ENCODE measurements around the gene ONECUT3. TPM values are rescaled to one million over a fixed set of nuclear protein-coding genes. Genes with fewer than 3 reads are reported as not detected.

Gene ONECUT3
- total RNA-seq, 1 experiment from 2014 or later = 0.04 TPM

GRCh38 chr19:1713170-1713569 lies 40.1 kb upstream of the ONECUT3 start:
- H3K36me3 Mint-ChIP-seq = no peaks in the 10 kb centered on the region
- H3K27me3 Mint-ChIP-seq (ENCODE audit: low read depth) = peaks cover 33% of the 10 kb centered on the region
- no peak for ATAC-seq
- H3K4me3 Mint-ChIP-seq = no peak overlapping the region
- H3K4me1 Mint-ChIP-seq = no peaks in the 10 kb centered on the region
- H3K9me3 Mint-ChIP-seq = peaks cover 5% of the 10 kb centered on the region; the same call in 1 of the 2 replicates
- CTCF ChIA-PET = no interaction called here
- POLR2A ChIA-PET = no interaction called here
- H3K27ac Mint-ChIP-seq = no peak overlapping the region
- DNase-seq (ENCODE audit: low spot score) = no peak
- TF ChIP-seq ZNF121 (CRISPR knock-in tag; IDR thresholded peaks at IDR 0.05) = peak; percentile 48; the same call in 1 of the 2 replicates
- no peak for TF ChIP-seq ESRRA (CRISPR knock-in tag; IDR thresholded peaks at IDR 0.05; ENCODE audit: borderline replicate concordance)

GRCh38 chr19:1715540-1715939 lies 37.8 kb upstream of the ONECUT3 start:
- H3K27me3 Mint-ChIP-seq (ENCODE audit: low read depth) = peaks cover 41% of the 10 kb centered on the region
- ChIA-PET CTCF (interaction anchor here (0.8 to 1.6 kb wide), 4 partner anchors 24 to 65 kb away, joined by 3 to 11 read pairs (median 6); no protein-coding TSS in a partner anchor), POLR2A (interaction anchor here (0.7 kb wide), 1 partner anchor 65 kb away, joined by 3 read pairs; no protein-coding TSS in a partner anchor)
- peaks cover 5% of the 10 kb centered on the region for H3K4me1 Mint-ChIP-seq
- TF ChIP-seq ZNF512 (CRISPR knock-in tag; IDR thresholded peaks at IDR 0.05; ENCODE audit: borderline replicate concordance) (no peak), USF1 (CRISPR knock-in tag; IDR thresholded peaks at IDR 0.05) (no peak), FOXK1 (CRISPR knock-in tag; IDR thresholded peaks at IDR 0.05) (no peak), NFE2L1 (CRISPR knock-in tag; IDR thresholded peaks at IDR 0.05) (no peak), SP1 (CRISPR knock-in tag; conservative IDR thresholded peaks at IDR 0.05) (no peak), GTF2I (CRISPR knock-in tag; conservative IDR thresholded peaks at IDR 0.05) (no peak), CREM (CRISPR knock-in tag; IDR thresholded peaks at IDR 0.05) (no peak)
- no peak for DNase-seq (ENCODE audit: low spot score)
- H3K9me3 Mint-ChIP-seq = peaks cover 5% of the 10 kb centered on the region; the same call in 1 of the 2 replicates
- H3K27ac Mint-ChIP-seq = no peak overlapping the region
- H3K36me3 Mint-ChIP-seq = no peaks in the 10 kb centered on the region
- ATAC-seq = no peak
- H3K4me3 Mint-ChIP-seq = no peak overlapping the region

- CTCF ChIA-PET = interaction anchor here (0.9 to 1.5 kb wide), 3 partner anchors 42 to 109 kb away, joined by 5 to 7 read pairs (median 6); no protein-coding TSS in a partner anchor
- TF ChIP-seq ZBTB21 (CRISPR knock-in tag; IDR thresholded peaks at IDR 0.05; ENCODE audit: borderline replicate concordance) = no peak
- Mint-ChIP-seq H3K4me1 (peaks cover 5% of the 10 kb centered on the region), H3K27me3 (ENCODE audit: low read depth) (peaks cover 50% of the 10 kb centered on the region), H3K36me3 (no peaks in the 10 kb centered on the region), H3K9me3 (peaks cover 5% of the 10 kb centered on the region; the same call in 1 of the 2 replicates), H3K4me3 (0 out of 2 replicates have a peak overlapping the region, but pooled peaks have one; percentile 20), H3K27ac (no peak overlapping the region)
- ATAC-seq (no peak), DNase-seq (ENCODE audit: low spot score) (no peak)
- POLR2A ChIA-PET = no interaction called here
Observed at GRCh38 chr19:1717200-1717969, 35.9 kb upstream of the ONECUT3 start.

- DNase-seq (ENCODE audit: low spot score) (no peak), ATAC-seq (no peak)
- Mint-ChIP-seq H3K9me3 (peaks cover 5% of the 10 kb centered on the region; the same call in 1 of the 2 replicates), H3K4me3 (peak overlapping the region; percentile 43; the same call in 1 of the 2 replicates), H3K36me3 (no peaks in the 10 kb centered on the region), H3K27ac (no peak overlapping the region), H3K27me3 (ENCODE audit: low read depth) (peaks cover 54% of the 10 kb centered on the region), H3K4me1 (peaks cover 5% of the 10 kb centered on the region)
- CTCF ChIA-PET = interaction anchor here (0.9 to 1.5 kb wide), 3 partner anchors 43 to 108 kb away, joined by 5 to 7 read pairs (median 6); no protein-coding TSS in a partner anchor
- POLR2A ChIA-PET = no interaction called here
- no peak for TF ChIP-seq ATF6 (CRISPR knock-in tag; IDR thresholded peaks at IDR 0.05)
- no peak for TF ChIP-seq ELF4 (CRISPR knock-in tag; IDR thresholded peaks at IDR 0.05; ENCODE audit: low read depth)
- no peak for TF ChIP-seq GRHL2 (CRISPR knock-in tag; IDR thresholded peaks at IDR 0.05; ENCODE audit: insufficient replicate concordance, severe bottlenecking)
- no peak for TF ChIP-seq TEAD1 (CRISPR knock-in tag; IDR thresholded peaks at IDR 0.05)
- no peak for TF ChIP-seq ZSCAN18 (CRISPR knock-in tag; IDR thresholded peaks at IDR 0.05)
- TF ChIP-seq KAT7 (CRISPR knock-in tag; IDR thresholded peaks at IDR 0.05; ENCODE audit: borderline replicate concordance) = no peak
- TF ChIP-seq OVOL2 (CRISPR knock-in tag; IDR thresholded peaks at IDR 0.05; ENCODE audit: borderline replicate concordance) = no peak
- TF ChIP-seq ZNF396 (CRISPR knock-in tag; IDR thresholded peaks at IDR 0.05; ENCODE audit: borderline replicate concordance) = no peak
- no peak for TF ChIP-seq ZNF416 (CRISPR knock-in tag; IDR thresholded peaks at IDR 0.05)
- no peak for TF ChIP-seq MAX (CRISPR knock-in tag; IDR thresholded peaks at IDR 0.05)
- no peak for TF ChIP-seq ZNF671 (CRISPR knock-in tag; IDR thresholded peaks at IDR 0.05)
- TF ChIP-seq ATF3 (CRISPR knock-in tag; conservative IDR thresholded peaks at IDR 0.05) = no peak
- TF ChIP-seq TCF7 (CRISPR knock-in tag; IDR thresholded peaks at IDR 0.05; ENCODE audit: low read depth) = no peak
Observed at GRCh38 chr19:1717970-1718264, 35.4 kb upstream of the ONECUT3 start.

All from WTC11 (cell line).